SK-MEL-5 (cell line): Measurements from ENCODE around the gene TAS2R60. TPM values are rescaled to one million over a fixed set of nuclear protein-coding genes. Genes with fewer than 3 reads are reported as not detected.
A peak's percentile ranks its signal among the peaks of the same experiment; 100 is the strongest.
"Not testable (repeated sequence)": the region's sequence is repeated elsewhere in the genome, so short reads cannot be mapped to it uniquely, and the experiment has no call there.

Source experiments
- DNase-seq: peaks from one replicate; pipeline ENCODE4 v3.0.0-alpha.2; 2016; ENCODE audit warnings: low read depth, low spot score
- in situ Hi-C: cut with HindIII; loops from 2 replicates; pipeline ENCODE4 v1.10.0; 2016; ENCODE audit warnings: low sequenced_read_pairs, high pct_unique_total_duplicates, low pct_unique_long_range_greater_than_20kb
- total RNA-seq: library from RNA; depleted of rRNA; stranded (reverse); fragments of >200 nt; shearing (Covaris generic); gene quantifications from 2 replicates; pipeline ENCODE4 v1.2.3, GENCODE V29; 2014; rRNA removed

Gene TAS2R60
- total RNA-seq, 1 experiment from 2014 or later: not detected

GRCh38 chr7:143485500-143485899 is 42.2 kb downstream of the TAS2R60 start:
- DNase-seq: no peak
- in situ Hi-C loops: no loop called here

GRCh38 chr7:143486266-143486665 is 43.0 kb downstream of the TAS2R60 start:
- in situ Hi-C loops, DNase-seq: not testable (repeated sequence)

- DNase-seq: no peak
- in situ Hi-C loops: no loop called here
Measured at GRCh38 chr7:143487061-143487460, 43.8 kb downstream of the TAS2R60 start.

- in situ Hi-C loops: no loop called here
Measured at GRCh38 chr7:143487566-143487965, 44.3 kb downstream of the TAS2R60 start.

GRCh38 chr7:143490717-143491306 is 47.6 kb downstream of the TAS2R60 start:
- DNase-seq: peak; percentile 59

More at GRCh38 chr7:143487566-143487965, 44.3 kb downstream of the TAS2R60 start:
- no peak for DNase-seq

GRCh38 chr7:143492043-143492471 is 48.8 kb downstream of the TAS2R60 start:
- in situ Hi-C loops: no loop called here
- DNase-seq: no peak

More at GRCh38 chr7:143490717-143491306, 47.6 kb downstream of the TAS2R60 start:
- in situ Hi-C loops: no loop called here

GRCh38 chr7:143492799-143493739 is 49.8 kb downstream of the TAS2R60 start:
- DNase-seq: no peak
- in situ Hi-C loops: no loop called here

- in situ Hi-C loops: no loop called here
- DNase-seq: no peak
Measured at GRCh38 chr7:143493751-143494150, 50.5 kb downstream of the TAS2R60 start.

Other genes starting within 250 kb of the TAS2R60 start
- gene TAS2R40, start 221.4 kb upstream of the TAS2R60 start, total RNA-seq: not detected in 2 replicates
- gene GSTK1, start 180.0 kb upstream of the TAS2R60 start, total RNA-seq: 144 and 161 TPM in 2 replicates
- gene TMEM139, start 158.5 kb upstream of the TAS2R60 start, total RNA-seq: not detected in 2 replicates
- 11.8 and 14.4 TPM in 2 replicates for gene CASP2, start 155.1 kb upstream of the TAS2R60 start, total RNA-seq
- gene CLCN1, start 127.3 kb upstream of the TAS2R60 start, total RNA-seq: not detected in 2 replicates
- gene FAM131B, start 80.7 kb upstream of the TAS2R60 start, total RNA-seq: not detected in 2 replicates
- 14.7 and 17.2 TPM in 2 replicates for gene ZYX, start 62.1 kb upstream of the TAS2R60 start, total RNA-seq
- not detected in 2 replicates for gene EPHA1, start 34.6 kb upstream of the TAS2R60 start, total RNA-seq
- gene TAS2R41, start 34.4 kb downstream of the TAS2R60 start, total RNA-seq: not detected in 2 replicates
- not detected in 2 replicates for gene CTAGE15, start 128.3 kb downstream of the TAS2R60 start, total RNA-seq
- gene TCAF2, start 177.5 kb downstream of the TAS2R60 start, total RNA-seq: 0.19 and 0.50 TPM in 2 replicates